GM18870 (cell line): ENCODE results near the gene NEK10.
"Not testable (repeated sequence)": the region's sequence is repeated elsewhere in the genome, so short reads cannot be mapped to it uniquely, and the experiment has no call there.

Experiments
- ATAC-seq: cut with Tn5 transposase; IDR thresholded peaks from one replicate; pipeline ENCODE4 v1.9.1; 2021; ENCODE audit warnings: moderate library complexity; ENCODE audit not compliant: unreplicated experiment

The NEK10 gene, protein sequence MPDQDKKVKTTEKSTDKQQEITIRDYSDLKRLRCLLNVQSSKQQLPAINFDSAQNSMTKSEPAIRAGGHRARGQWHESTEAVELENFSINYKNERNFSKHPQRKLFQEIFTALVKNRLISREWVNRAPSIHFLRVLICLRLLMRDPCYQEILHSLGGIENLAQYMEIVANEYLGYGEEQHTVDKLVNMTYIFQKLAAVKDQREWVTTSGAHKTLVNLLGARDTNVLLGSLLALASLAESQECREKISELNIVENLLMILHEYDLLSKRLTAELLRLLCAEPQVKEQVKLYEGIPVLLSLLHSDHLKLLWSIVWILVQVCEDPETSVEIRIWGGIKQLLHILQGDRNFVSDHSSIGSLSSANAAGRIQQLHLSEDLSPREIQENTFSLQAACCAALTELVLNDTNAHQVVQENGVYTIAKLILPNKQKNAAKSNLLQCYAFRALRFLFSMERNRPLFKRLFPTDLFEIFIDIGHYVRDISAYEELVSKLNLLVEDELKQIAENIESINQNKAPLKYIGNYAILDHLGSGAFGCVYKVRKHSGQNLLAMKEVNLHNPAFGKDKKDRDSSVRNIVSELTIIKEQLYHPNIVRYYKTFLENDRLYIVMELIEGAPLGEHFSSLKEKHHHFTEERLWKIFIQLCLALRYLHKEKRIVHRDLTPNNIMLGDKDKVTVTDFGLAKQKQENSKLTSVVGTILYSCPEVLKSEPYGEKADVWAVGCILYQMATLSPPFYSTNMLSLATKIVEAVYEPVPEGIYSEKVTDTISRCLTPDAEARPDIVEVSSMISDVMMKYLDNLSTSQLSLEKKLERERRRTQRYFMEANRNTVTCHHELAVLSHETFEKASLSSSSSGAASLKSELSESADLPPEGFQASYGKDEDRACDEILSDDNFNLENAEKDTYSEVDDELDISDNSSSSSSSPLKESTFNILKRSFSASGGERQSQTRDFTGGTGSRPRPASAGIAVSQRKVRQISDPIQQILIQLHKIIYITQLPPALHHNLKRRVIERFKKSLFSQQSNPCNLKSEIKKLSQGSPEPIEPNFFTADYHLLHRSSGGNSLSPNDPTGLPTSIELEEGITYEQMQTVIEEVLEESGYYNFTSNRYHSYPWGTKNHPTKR

DNA sequence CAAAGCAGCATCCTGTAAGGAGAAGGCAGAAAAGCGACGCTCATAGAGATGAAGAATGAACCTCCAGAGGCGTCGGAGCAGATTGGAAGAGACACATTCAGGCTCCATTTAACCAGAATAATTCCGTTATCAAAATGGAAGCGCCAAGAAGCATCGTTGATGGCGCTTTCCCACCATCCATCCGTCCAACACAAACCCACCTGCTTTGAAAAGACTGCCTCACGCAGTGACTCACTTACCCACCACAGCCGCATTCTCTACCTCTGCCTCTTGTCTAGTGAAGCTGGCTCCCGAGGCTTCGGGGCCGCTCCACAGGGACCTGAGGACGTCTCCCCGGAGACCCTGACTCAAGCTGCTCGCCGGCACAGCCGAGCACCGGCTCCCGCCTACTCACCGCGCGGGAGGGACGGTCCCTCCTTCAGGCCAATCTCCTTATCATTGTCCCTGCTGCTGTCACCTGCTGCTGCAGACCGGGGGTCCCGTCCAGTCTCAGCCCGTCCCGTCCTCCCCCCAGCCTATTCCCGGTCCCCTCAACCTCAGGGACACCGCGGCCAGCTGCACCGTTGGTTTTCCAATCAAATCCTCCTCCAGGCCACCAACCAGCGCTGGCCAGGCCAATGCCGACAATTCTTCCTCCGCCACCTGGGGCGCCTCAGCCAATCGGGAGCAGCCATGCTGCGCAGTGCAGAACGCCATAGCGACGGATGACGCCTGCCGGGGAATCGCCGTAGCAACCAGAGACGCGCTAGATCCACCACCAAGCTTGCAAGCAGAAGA is at the start of gene NEK10:
Gene NEK10, minus strand, starts transcription at position 553 of the 777 bp plus-strand sequence. CDS start 16,501 bp downstream, outside the sequence.
- ATAC-seq = peak; percentile 100

DNA sequence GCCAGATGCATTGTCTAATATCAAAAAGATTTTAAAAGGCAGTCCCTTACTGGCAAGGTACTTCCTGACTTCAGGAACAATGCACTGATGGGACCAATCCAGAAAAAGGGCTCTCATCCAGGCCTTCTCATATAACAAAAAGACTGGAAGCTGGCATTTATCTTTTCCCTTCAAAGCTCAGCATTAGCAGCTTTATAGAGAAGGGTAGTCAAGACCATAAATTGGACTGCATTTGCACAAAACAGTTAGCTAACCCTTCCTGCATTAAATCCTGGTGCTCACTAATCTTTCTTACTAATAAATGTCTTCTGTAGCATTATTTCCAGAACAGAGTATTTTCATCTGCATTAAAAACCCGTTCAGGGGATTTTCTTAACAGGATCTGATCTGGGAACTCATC is 46.0 kb upstream of the NEK10 start:
- no peak for ATAC-seq

DNA sequence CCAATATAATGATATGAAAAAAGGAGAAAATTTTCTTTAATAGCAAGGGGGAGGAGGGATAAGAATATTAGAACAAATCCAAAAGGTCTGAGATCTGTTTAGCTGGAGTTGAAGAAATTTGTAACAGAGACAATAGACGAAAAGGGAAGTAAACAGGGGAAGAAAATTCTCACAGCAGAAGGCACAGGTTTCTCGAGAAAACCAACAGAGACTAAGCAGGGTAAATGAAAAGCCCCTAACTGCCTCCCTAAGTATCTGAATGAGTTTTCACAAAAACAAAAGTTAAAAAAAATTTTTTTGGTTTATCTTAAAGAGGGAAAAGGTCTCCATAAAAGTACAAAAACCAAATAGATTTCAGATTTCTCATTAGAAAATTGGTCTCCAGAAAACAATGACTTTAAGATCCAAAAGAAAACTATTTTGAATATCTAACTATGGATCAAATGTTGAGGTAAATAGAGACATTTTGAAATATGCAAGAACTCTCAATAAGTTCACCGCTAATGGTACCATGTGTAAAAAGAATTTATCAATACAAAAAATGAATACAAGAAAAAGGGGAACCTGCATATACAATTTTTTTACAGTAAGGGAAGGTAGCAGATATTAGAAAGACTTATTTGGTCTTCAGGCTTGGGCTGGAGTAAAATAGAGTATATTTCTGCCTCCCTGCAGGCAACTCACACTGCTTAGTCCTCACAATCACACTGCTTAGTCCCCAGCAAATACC is 23.9 kb upstream of the NEK10 start:
- ATAC-seq = peak; percentile 81

DNA sequence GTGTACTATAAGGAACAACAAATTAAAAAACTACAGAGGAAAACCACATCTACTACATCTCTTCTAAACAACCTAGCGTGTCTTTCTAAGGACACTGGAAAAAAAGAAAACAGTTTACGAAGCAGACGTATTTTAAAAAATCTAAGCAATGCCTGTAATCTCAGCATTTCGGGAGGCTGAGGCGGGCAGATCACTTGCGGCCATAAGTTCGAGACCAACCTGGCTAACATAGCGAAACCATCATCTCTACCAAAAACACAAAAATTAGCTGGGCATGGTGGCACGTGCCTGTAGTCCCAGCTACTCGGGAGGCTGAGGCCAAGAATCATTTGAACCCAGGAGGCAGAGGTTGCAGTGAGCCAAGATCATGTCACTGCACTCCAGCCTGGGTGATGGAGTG is 23.2 kb upstream of the NEK10 start:
- not testable (repeated sequence) for ATAC-seq

DNA sequence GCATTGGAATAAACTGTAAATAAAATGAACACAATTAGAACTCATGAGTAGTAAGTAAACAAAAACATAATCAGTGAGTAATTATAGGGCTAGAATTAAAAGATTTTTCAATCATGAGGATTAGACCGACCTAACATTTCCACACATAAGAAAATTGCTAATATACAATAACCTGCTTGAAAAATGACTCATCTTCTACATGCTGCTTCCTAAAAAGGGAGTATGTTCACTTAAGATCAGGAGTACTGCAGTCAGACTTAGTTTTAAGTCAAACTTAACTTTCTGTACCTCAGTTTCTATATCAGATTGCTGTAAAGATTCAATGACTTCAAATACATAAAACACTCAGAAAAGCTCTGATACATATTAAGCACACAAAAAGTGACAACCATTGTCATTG is 22.6 kb upstream of the NEK10 start:
- no peak for ATAC-seq

DNA sequence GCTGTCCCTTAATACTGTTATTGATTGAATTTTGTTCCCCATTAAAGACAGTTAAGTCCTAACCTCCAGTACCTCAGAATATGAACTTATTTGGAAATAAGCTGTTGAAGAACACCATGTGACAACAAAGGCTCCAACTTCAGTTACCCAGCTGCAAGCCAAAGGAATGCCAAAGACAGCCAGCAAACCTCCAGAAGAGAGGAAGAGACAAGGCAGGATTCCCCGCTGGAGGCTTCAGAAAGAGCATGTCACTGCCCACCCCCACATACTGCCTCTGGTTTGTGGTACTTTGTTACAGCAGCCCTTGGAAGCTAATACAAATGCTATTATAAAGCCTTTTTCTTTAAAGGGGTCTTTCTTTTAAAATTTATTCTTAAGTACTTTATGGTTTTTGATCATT is 18.4 kb upstream of the NEK10 start:
- no peak for ATAC-seq

DNA sequence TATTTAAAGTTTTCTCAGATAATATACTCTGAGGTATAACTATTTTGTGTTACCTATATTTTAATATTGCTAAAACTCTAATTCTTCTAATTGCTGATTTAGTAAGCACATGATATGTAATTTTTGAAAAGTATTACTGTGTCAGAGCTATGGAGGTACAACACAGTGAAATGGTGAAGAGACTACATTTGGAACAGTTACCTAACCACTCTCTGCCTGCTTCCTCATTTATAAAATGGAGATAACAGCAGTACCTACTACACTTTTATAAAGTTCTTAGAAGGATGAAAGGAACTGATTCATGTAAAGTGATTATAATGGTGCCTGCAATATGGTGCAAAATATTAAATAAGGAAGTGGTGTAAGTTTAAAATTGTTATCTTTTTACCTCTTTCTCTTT is 16.3 kb upstream of the NEK10 start:
- no peak for ATAC-seq

DNA sequence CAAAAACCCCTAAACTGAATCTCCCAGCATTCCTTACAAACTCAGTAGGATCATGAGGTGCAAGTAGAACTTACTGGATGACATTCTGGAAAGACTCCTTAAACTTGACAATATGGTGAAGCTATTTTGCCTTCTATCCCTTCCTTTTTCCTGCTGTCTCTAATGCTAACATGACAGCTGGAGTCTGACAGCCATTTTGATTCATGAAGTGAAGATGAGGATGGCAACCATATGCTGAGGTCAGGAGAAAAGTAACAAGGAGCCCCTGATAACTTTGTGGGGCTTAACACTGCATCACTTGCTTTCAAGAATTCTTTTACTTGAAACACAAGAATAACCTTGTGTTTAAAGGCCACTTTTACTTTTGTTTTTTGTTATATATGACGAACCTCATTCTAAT is 15.0 kb upstream of the NEK10 start:
- ATAC-seq = no peak

DNA sequence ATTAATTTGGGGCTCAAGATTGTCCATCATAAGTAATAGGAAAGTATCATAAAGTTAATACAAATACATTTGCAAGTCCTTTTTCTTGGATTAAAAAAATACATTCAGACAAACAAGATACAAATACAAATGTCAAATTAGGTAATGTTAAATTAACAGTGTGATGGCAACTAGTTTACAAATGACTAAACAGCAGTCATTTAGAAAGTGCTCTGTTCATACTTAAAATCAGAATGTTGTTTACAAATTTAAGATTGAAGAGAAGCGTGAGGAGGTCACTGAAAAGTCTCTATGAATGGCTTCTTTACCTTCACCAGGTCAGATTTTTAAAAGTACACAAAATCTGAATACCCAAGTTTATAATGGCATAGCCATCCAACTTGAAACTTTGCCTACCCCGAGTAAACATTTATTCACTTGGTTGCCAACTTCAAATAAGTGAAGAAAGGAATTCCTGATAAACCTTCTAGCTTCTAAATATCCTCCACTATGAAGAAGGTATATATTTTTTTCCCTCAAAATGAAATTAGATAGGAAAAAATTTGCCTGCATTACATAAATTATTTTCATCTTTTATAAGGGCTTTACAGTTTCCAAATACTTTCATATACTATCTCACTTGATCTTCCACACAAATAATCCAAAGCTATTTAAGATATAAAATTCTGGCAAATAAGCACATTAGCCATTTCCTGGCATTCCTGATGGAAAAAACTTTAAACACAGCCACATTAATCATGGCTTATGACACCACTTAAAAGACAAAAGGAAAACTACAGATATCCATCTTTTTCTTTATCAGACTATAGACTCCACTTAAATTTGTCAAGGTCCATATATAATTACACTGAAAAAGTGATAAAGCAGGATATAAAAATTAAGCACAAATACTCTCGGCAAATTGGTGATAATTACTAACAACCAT is 11.5 kb upstream of the NEK10 start:
- no peak for ATAC-seq

DNA sequence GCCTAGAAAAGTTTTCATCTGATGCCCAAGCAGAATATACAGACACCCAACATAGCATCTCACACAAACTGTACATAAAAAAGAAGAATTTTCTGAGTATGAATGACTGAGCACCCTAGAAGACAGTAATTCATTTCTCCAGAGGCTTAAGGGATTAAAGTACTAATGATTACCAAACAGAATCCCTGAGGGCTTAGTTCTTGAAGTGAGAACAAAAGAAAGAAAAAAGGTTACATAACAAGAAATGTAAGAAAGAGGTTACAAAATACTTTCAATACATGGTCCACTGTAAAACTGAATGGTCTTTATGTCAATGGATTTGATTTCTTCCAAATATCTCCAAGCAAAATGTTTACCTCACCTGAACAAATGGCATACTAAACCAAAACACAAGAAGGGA is 9.1 kb upstream of the NEK10 start:
- ATAC-seq = no peak

DNA sequence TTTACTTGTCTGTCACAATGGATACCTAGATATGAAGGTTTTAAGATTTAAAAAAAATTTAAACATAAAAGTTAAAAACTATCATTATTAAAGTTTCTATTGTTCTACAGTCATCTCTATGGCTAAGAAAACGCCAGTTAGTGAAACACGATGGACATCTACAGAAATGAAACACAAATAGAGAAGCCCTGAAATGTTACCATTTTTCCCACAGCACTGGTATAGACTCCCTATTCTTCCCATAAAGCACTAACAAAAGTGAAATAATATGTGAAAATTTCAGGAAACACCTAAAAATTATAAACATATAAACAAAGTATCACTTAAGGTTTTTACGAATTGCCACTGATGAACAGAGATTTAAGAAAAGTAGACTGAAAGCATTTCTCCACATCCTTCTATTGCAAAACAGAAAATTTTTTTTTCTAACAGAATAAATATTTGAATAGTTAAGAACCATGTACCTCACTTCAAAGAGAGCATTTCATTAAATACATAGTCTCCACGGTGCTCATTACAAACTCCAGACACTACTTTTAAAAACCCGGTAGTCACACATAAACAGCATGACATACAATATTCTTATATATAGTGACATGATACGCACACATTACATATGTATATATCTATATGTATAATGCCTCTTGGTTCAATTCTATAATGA is 7.1 kb upstream of the NEK10 start:
- ATAC-seq = no peak

DNA sequence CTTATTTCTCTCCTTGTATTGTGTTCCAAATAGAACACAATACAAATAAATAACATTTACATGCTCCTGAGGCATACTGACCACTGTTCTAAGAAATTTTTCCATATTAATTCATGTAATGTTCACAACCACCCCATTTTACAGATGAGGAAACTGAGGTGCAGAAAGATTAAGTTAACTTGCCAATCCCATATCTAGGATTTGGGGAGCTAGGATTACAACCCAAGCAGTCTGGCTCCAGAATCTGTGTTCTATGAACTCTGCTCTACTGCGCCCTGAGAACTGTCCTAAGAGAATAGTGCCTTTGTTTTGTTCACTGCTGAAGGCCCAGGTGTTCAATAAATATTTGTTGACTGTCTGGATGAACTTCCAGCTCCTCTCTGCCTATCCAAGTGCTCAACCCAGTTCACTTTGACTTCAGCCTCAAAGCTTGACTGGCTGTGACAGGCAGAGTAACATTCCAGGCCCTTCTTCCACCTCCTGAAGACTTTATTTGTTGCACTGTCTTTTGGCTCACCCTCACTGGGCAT is 3.1 kb downstream of the NEK10 start:
- no peak for ATAC-seq

DNA sequence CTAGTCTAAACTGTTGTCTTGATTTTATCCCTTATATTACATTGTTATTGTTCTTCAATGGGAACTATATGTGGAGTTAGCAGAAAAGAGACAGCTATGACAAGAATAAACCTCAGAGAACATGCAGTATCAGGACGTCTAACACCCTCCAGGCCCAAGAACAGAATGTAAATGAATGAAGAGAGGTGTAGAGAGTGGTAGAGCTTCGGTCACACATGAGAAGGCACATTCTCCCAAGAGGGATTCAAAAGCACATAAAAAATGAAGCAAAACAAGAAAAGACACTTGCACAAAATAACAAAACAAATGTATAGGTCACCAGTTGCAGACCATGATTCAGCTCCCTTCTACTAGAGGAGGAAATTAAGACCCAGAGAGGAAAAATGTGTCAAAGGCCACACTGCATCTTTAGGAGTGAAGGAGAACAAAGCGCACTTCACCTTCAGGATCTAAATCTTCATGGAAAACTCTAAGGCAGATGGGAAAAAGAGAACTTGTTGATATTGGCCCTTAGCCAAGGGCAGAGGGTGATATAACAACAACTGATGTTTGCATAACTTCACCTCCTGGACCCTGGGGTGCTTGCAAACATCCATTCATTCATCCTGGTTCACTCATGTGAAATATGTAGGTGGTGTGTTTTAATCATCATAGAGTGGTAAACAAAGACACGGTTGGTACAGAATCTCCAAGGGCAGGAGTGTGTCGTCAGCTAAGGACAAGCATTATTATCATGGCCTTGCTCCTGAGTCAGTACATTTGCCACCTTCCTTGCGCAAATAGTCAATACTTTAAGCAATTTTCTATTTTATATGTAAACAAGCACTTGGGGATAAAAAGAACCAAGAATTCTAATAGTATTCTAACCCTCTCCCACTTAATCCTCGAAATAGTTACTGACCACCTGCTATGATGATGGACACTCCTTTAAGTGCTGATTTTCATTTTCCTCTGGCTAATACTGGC is 8.8 kb downstream of the NEK10 start:
- peak; percentile 41 for ATAC-seq

DNA sequence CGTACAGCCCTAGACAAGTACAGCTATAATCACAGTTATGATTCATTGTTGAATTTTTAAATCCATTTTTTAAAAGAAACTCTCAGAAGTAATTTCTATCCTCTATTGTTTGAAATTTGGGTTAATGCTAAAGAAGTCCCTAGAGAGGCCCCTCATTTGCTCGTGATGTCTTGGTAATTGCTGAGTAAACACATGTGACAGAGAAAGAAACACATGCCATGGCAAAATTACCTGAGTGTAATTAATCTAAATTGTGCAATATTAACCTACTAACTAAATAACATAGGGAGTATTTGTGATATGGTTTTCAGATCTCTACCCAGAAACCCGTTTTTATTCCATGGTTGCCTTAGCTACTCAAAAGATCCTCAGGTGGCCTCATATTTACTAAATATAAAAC is 10.8 kb downstream of the NEK10 start:
- ATAC-seq = no peak

DNA sequence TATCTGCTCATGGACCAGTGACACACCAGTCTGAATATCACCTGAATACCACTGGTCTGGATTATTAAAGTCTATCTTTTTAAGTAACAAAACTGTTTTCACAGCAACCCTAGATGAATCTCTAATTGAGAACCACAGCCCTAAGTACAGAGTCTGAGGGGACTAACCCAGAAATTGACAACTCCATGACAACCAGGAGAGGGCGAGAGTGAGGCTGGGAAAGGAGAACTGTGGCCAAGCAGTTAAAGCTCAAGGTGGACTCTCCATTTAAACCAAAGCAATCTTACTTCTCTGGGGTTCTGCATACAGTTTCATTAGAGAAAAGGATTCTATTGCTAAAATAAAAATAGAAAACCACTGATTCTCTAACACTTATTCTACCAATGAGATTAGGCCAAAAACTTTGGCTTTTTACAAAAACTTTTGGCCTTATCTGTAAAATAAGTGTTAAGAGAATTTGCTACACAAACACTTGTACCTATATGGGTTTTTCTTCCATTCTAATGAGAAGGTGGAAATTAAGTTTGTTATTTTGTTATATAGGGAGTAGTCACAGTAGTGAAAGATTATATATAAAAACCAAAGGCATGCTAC is 11.4 kb downstream of the NEK10 start:
- peak; percentile 89 for ATAC-seq

DNA sequence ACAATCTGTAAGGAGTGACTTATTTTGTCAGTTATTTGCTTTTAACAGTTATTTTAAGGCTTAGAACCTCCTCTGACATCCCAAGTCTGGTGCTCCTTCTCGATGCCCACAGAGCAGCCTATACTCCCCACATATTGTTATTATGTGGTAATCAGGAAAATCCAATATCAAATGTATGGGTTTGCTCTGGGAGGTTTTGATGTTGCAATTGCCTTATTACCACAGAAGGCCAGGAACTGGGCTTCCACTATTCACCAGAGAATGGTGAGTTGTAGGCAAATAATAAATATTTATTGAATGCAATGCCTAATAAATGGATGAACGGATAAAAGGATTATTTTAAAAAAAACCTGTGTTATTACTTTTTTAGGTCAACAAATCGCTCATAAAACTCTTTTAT is 12.2 kb downstream of the NEK10 start:
- ATAC-seq = no peak
